Endothelial cell of umbilical vein (primary cell): ENCODE results near the gene B4GALT6.

Experiments used
- TF ChIP-seq, protein P1 (sequence below): IDR thresholded peaks from 2 replicates; pipeline ENCODE4 v1.6.1; 2011; ENCODE audit not compliant: insufficient read depth, insufficient read length
- TF ChIP-seq, protein P2 (sequence below), 2 donors: IDR thresholded peaks; 1 replicate in 1 of 2; 2 replicates in 1 of 2; pipeline ENCODE4 v1.5.1; 2011; ENCODE audit warnings: low read length in 2 of 2, mild to moderate bottlenecking in 2 of 2, moderate library complexity in 2 of 2, control low read depth in 1 of 2, inconsistent platforms in 1 of 2, low read depth in 1 of 2; ENCODE audit not compliant: insufficient read depth in 1 of 2; ENCODE audit errors: extremely low read depth in 1 of 2

GRCh38 chr18:31671951-31672350 is 12.4 kb downstream of the B4GALT6 start:
- TF ChIP-seq, protein P1, sequence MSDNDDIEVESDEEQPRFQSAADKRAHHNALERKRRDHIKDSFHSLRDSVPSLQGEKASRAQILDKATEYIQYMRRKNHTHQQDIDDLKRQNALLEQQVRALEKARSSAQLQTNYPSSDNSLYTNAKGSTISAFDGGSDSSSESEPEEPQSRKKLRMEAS = no peak
- TF ChIP-seq, protein P2, sequence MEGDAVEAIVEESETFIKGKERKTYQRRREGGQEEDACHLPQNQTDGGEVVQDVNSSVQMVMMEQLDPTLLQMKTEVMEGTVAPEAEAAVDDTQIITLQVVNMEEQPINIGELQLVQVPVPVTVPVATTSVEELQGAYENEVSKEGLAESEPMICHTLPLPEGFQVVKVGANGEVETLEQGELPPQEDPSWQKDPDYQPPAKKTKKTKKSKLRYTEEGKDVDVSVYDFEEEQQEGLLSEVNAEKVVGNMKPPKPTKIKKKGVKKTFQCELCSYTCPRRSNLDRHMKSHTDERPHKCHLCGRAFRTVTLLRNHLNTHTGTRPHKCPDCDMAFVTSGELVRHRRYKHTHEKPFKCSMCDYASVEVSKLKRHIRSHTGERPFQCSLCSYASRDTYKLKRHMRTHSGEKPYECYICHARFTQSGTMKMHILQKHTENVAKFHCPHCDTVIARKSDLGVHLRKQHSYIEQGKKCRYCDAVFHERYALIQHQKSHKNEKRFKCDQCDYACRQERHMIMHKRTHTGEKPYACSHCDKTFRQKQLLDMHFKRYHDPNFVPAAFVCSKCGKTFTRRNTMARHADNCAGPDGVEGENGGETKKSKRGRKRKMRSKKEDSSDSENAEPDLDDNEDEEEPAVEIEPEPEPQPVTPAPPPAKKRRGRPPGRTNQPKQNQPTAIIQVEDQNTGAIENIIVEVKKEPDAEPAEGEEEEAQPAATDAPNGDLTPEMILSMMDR (IDR thresholded peaks at IDR 0.05; ENCODE audit: extremely low read depth in 1 of 2, insufficient read depth in 1 of 2, low read depth in 1 of 2, low read length in 2 of 2) = no peak
